ENCODE measurements around the gene CASR.

GRCh38 chr3:122190525-122190924 lies 7.1 kb downstream of the CASR start:
- TF ChIP-seq CTCF (IDR thresholded peaks at IDR 0.05) (no peak), ZFX (IDR thresholded peaks at IDR 0.05; ENCODE audit: borderline replicate concordance) (no peak)

Measured in 22Rv1 (cell line).